IMR-90 (cell line): Measurements from ENCODE around the gene FAM53C.

ENCODE experiments used
- CTCF ChIP-seq: conservative IDR thresholded peaks from 2 replicates; pipeline ENCODE4 v1.5.1; 2012; ENCODE audit warnings: mild to moderate bottlenecking, low read depth, low read length, improper control_type of control experiment
- FOS ChIP-seq: fragments of 150-350 bp; IDR thresholded peaks from 2 replicates; pipeline ENCODE4 v1.6.1; 2016; ENCODE audit warnings: low read depth, low read length
- MAFK ChIP-seq: IDR thresholded peaks from 2 replicates; pipeline ENCODE4 v1.6.1; 2012; ENCODE audit warnings: low read depth, low read length, improper control_type of control experiment
- MAZ ChIP-seq: IDR thresholded peaks from 2 replicates; pipeline ENCODE4 v1.6.1; 2012; ENCODE audit warnings: low read depth, mild to moderate bottlenecking, low read length, improper control_type of control experiment, moderate library complexity, borderline replicate concordance
- MXI1 ChIP-seq: IDR thresholded peaks from 2 replicates; pipeline ENCODE4 v1.6.1; 2012; ENCODE audit warnings: low read depth, mild to moderate bottlenecking, low read length, moderate library complexity, borderline replicate concordance
- POLR2A ChIP-seq: IDR thresholded peaks from 2 replicates; pipeline ENCODE4 v1.6.1; 2012; ENCODE audit warnings: mild to moderate bottlenecking, low read depth, low read length
- RAD21 ChIP-seq: IDR thresholded peaks from 2 replicates; pipeline ENCODE4 v1.6.1; 2012; ENCODE audit warnings: low read length, improper control_type of control experiment
- RFX5 ChIP-seq: IDR thresholded peaks from 2 replicates; pipeline ENCODE4 v1.8.0; 2012; ENCODE audit warnings: low read depth, mild to moderate bottlenecking, low read length, moderate library complexity
- SMC3 ChIP-seq: fragments of 150-350 bp; IDR thresholded peaks from 2 replicates; pipeline ENCODE4 v1.6.1; 2016; ENCODE audit warnings: low read depth, mild to moderate bottlenecking, antibody characterized with exemption, low read length, moderate library complexity

- TF ChIP-seq FOS (no peak), CTCF (no peak), RAD21 (no peak), POLR2A (no peak), SMC3 (no peak), MAFK (no peak), MAZ (no peak), RFX5 (no peak), MXI1 (no peak)
These were observed 7.0 kb downstream of the FAM53C start for GRCh38 chr5:138344887-138345622.
